ENCODE measurements around the gene FAM20B.
A peak's percentile ranks its signal among the peaks of the same experiment; 100 is the strongest.

FAM20B gene

DNA sequence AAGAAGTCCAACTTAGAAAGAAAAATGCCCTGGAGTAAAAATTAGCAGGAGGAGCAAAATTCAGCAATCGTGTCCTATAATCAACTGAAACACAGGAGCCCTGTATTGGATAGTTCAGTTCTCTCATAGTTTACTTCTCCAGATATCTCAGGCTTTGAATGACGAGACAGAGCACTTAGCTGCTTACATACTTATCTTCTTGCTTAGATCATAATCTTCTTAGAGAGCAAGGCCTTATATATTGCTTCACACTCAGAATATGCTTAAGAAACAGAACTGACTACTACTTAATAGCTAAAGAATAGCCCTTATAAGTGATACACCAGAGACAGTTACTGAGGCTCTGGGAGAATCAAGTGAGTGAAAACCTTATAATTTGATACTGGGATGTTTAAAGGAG is 95.0 kb downstream of the FAM20B start:
- H3K4me3 ChIP-seq (ENCODE audit: low read depth, low read length): no peak overlapping the region
- TF ChIP-seq, protein P1, sequence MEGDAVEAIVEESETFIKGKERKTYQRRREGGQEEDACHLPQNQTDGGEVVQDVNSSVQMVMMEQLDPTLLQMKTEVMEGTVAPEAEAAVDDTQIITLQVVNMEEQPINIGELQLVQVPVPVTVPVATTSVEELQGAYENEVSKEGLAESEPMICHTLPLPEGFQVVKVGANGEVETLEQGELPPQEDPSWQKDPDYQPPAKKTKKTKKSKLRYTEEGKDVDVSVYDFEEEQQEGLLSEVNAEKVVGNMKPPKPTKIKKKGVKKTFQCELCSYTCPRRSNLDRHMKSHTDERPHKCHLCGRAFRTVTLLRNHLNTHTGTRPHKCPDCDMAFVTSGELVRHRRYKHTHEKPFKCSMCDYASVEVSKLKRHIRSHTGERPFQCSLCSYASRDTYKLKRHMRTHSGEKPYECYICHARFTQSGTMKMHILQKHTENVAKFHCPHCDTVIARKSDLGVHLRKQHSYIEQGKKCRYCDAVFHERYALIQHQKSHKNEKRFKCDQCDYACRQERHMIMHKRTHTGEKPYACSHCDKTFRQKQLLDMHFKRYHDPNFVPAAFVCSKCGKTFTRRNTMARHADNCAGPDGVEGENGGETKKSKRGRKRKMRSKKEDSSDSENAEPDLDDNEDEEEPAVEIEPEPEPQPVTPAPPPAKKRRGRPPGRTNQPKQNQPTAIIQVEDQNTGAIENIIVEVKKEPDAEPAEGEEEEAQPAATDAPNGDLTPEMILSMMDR (IDR thresholded peaks at IDR 0.05; ENCODE audit: low read depth, low read length, missing control alignments): no peak
- DNase-seq (ENCODE audit: low read depth): no peak

GRCh38 chr1:179121159-179121938 is 95.7 kb downstream of the FAM20B start:
- H3K4me3 ChIP-seq (ENCODE audit: low read depth, low read length): no peak overlapping the region
- TF ChIP-seq, protein P1 (IDR thresholded peaks at IDR 0.05; ENCODE audit: low read depth, low read length, missing control alignments): peak; percentile 65
- DNase-seq (ENCODE audit: low read depth): peak; percentile 12

DNA sequence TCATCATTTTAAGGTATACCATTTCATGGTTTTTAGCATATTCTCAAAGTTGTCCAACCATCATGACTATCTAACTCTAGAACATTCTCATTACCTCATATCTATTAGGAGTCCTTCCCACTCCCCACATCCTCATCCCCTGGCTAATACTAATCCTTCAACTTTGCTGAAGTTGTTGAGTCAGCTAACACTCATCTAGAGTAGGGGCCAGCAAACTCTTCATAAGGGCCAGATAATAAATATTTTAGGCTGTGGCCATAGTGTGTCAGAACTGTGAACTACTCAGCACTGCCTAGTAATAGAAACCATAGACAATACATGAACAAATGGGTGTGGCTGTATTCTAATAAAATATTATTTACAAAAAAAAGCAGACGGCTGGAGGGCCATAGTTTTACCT is 99.2 kb downstream of the FAM20B start:
- TF ChIP-seq, protein P1 (IDR thresholded peaks at IDR 0.05; ENCODE audit: low read depth, low read length, missing control alignments): no peak
- no peak for DNase-seq (ENCODE audit: low read depth)
- no peak overlapping the region for H3K4me3 ChIP-seq (ENCODE audit: low read depth, low read length)
